Esophagus squamous epithelium (tissue), 4 donors: Measurements from ENCODE around the gene ZNF217.
"Not testable (repeated sequence)": the region's sequence is repeated elsewhere in the genome, so short reads cannot be mapped to it uniquely, and the experiment has no call there.

Source experiments
- CTCF ChIP-seq, 6 experiments: fragments of 450-650 bp in 4 of 6; fragments of 200-600 bp in 2 of 6; sonication (generic) in 2 of 6; IDR thresholded peaks; one replicate each; pipeline ENCODE4 v1.5.1; 2016 to 2019; ENCODE audit warnings: antibody characterized with exemption in 6 of 6, mild to moderate bottlenecking in 4 of 6, moderate library complexity in 4 of 6
- POLR2A ChIP-seq, 4 donors: fragments of 450-650 bp; IDR thresholded peaks; one replicate each; pipeline ENCODE4 v1.6.1; 2017; ENCODE audit warnings: antibody characterized with exemption in 4 of 4, mild to moderate bottlenecking in 4 of 4, moderate library complexity in 3 of 4

- TF ChIP-seq POLR2A, CTCF (IDR thresholded peaks at IDR 0.05): not testable (repeated sequence)
These were observed 27.0 kb downstream of the ZNF217 start for GRCh38 chr20:53566623-53567022.
